CD14-positive monocyte (primary cell): Measurements from ENCODE around the gene EPB41L4B. TPM values are rescaled to one million over a fixed set of nuclear protein-coding genes. Genes with fewer than 3 reads are reported as not detected.

Experiments
- DNase-seq, 3 donors: peaks; one replicate each; pipeline ENCODE4 v3.0.0-alpha.2; 2011 to 2022
- H2AFZ ChIP-seq: 2 replicates; pipeline ENCODE4 v1.6.0; 2012; ENCODE audit warnings: mild to moderate bottlenecking, low read depth, low read length, inconsistent platforms; ENCODE audit not compliant: insufficient read depth, poor library complexity, severe bottlenecking
- H3K27ac ChIP-seq, 2 donors: 1 replicate in 1 of 2; 2 replicates in 1 of 2; pipeline ENCODE4 v1.5.1; 2012 to 2013; ENCODE audit warnings: low read length in 2 of 2, control low read depth in 1 of 2, inconsistent platforms in 1 of 2, low read depth in 1 of 2, mild to moderate bottlenecking in 1 of 2
- H3K27me3 ChIP-seq, 2 donors: one replicate each; pipeline versions ENCODE4 v1.6.0 to v1.6.1; 2011 to 2013; ENCODE audit warnings: low read length in 2 of 2; ENCODE audit not compliant: control insufficient read depth in 2 of 2, insufficient read depth in 2 of 2
- H3K36me3 ChIP-seq, 2 donors: replicated peaks in 1 of 2; 1 replicate in 1 of 2; 2 replicates in 1 of 2; pipeline versions ENCODE4 v1.5.1 to v1.6.1; 2012 to 2013; ENCODE audit warnings: low read length in 2 of 2, control low read depth in 1 of 2, inconsistent platforms in 1 of 2, mild to moderate bottlenecking in 1 of 2; ENCODE audit not compliant: insufficient read depth in 2 of 2, control insufficient read depth in 1 of 2
- H3K4me1 ChIP-seq, 2 donors: 1 replicate in 1 of 2; 2 replicates in 1 of 2; pipeline versions ENCODE4 v1.5.1 to v1.6.1; 2012 to 2013; ENCODE audit warnings: low read length in 2 of 2, control low read depth in 1 of 2, inconsistent platforms in 1 of 2, mild to moderate bottlenecking in 1 of 2, moderate library complexity in 1 of 2; ENCODE audit not compliant: insufficient read depth in 2 of 2, control insufficient read depth in 1 of 2
- H3K4me2 ChIP-seq: replicated peaks from 2 replicates; pipeline ENCODE3; 2012; ENCODE audit warnings: low read length, moderate library complexity, mild to moderate bottlenecking; ENCODE audit not compliant: poor library complexity, severe bottlenecking; ENCODE audit errors: extremely low read depth
- H3K4me3 ChIP-seq, 3 experiments: fragments of 200-600 bp in 1 of 3; sonication (generic) in 1 of 3; replicated peaks in 1 of 3; 1 replicate in 2 of 3; 2 replicates in 1 of 3; pipeline ENCODE4 v1.5.1; 2011 to 2013; ENCODE audit warnings: low read length in 3 of 3, mild to moderate bottlenecking in 3 of 3, control low read depth in 2 of 3, low read depth in 2 of 3, inconsistent platforms in 1 of 3, moderate library complexity in 1 of 3
- H3K79me2 ChIP-seq: 2 replicates; pipeline ENCODE4 v1.6.0; 2012; ENCODE audit warnings: mild to moderate bottlenecking, control low read depth, inconsistent platforms, low read length, moderate library complexity; ENCODE audit not compliant: insufficient read depth
- H3K9ac ChIP-seq: 2 replicates; pipeline ENCODE4 v1.6.0; 2017; ENCODE audit warnings: low read length, mild to moderate bottlenecking; ENCODE audit not compliant: insufficient read depth, poor library complexity, severe bottlenecking
- H3K9me3 ChIP-seq, 2 donors: replicated peaks in 1 of 2; 1 replicate in 1 of 2; 2 replicates in 1 of 2; pipeline versions ENCODE4 v1.5.1 to v1.6.1; 2012 to 2013; ENCODE audit warnings: low read length in 2 of 2, control low read depth in 1 of 2; ENCODE audit not compliant: control insufficient read depth in 1 of 2, insufficient read depth in 1 of 2
- H4K20me1 ChIP-seq: 2 replicates; pipeline ENCODE4 v1.6.0; 2012; ENCODE audit warnings: mild to moderate bottlenecking, low read length, control low read depth, moderate library complexity; ENCODE audit not compliant: insufficient read depth
- H3K27ac Mint-ChIP-seq, 7 donors: one replicate each; pipeline ENCODE4 v1.8.0; 2020; ENCODE audit warnings: mild to moderate bottlenecking in 7 of 7, mixed read lengths in 7 of 7, moderate library complexity in 6 of 7, inconsistent platforms in 2 of 7
- H3K27me3 Mint-ChIP-seq, 3 donors: one replicate each; pipeline ENCODE4 v1.8.0; 2021 to 2022; ENCODE audit warnings: low read depth in 3 of 3, mild to moderate bottlenecking in 3 of 3, mixed read lengths in 3 of 3, moderate library complexity in 3 of 3, inconsistent platforms in 1 of 3
- H3K36me3 Mint-ChIP-seq, 2 donors: one replicate each; pipeline ENCODE4 v1.8.0; 2020; ENCODE audit warnings: mixed read lengths in 2 of 2, inconsistent platforms in 1 of 2, mild to moderate bottlenecking in 1 of 2
- H3K4me1 Mint-ChIP-seq: one replicate; pipeline ENCODE4 v1.8.0; 2020; ENCODE audit warnings: mild to moderate bottlenecking, mixed read lengths
- H3K4me3 Mint-ChIP-seq, 2 donors: one replicate each; pipeline ENCODE4 v1.8.0; 2020; ENCODE audit warnings: mild to moderate bottlenecking in 2 of 2, mixed read lengths in 2 of 2, moderate library complexity in 1 of 2
- H3K9me3 Mint-ChIP-seq, 7 donors: one replicate each; pipeline ENCODE4 v1.8.0; 2020 to 2022; ENCODE audit warnings: mixed read lengths in 7 of 7, mild to moderate bottlenecking in 6 of 7, moderate library complexity in 6 of 7, inconsistent platforms in 2 of 7
- WGBS: methylation state at CpG from one replicate; pipeline ENCODE4 v1.1.5; 2013; ENCODE audit warnings: missing lambda C conversion rate; ENCODE audit not compliant: insufficient coverage; 5-methylcytosine and 5-hydroxymethylcytosine counted together
- intact Hi-C, 2 donors: fragments of 100-400 bp; cut with micrococcal nuclease; formaldehyde crosslinking; loops; one replicate each; pipeline versions ENCODE4 v1.15.0 to v1.15.1; 2023
- polyA plus RNA-seq, 3 donors: library from polyadenylated mRNA; depleted of rRNA in 1 of 3; unstranded in 2 of 3; stranded (reverse) in 1 of 3; fragments of 300-500 nt in 2 of 3; fragments of >200 nt in 1 of 3; fragmentation: Illumina TruSeq in 2 of 3; gene quantifications; 1 replicate in 2 of 3; 2 replicates in 1 of 3; pipeline ENCODE4 v1.2.3, GENCODE V29; 2012 to 2021
- TF ChIP-seq, protein P1 (sequence below): fragments of 200-600 bp; IDR thresholded peaks from one replicate; pipeline ENCODE4 v1.8.0; 2022; ENCODE audit warnings: antibody characterized with exemption, mild to moderate bottlenecking

The EPB41L4B gene
- polyA plus RNA-seq, 3 donors, result not detected

DNA sequence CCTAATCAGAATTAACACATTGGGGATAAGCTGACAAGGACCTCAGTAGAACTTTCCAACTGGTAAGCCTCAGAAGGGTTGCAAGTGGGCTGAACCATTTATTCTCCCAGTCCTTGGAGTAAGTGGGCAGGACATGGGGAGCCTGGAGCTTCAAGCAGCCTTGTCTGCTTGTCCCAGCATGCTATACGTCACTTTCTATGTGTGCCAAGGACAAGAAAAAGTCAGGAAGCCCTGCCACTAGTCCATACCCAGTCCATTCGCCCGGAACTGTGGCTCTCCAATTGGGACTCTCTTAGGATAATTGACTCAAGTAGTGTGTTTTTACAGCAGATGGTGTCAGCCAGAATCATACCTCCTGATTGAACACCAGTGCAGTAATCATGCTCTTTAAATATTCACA lies 91.2 kb downstream of the EPB41L4B start:
- Histone ChIP-seq H3K27me3 (peaks cover 6 to 7% of the 10 kb centered on the region in 2 donors), H3K36me3 (no peaks in the 10 kb centered on the region), H4K20me1 (no peaks in the 10 kb centered on the region), H3K4me1 (no peaks in the 10 kb centered on the region), H3K27ac (no peak overlapping the region), H2AFZ (no peak overlapping the region), H3K4me3 (no peak overlapping the region), H3K9me3 (no peaks in the 10 kb centered on the region), H3K9ac (no peak overlapping the region), H3K79me2 (no peaks in the 10 kb centered on the region), H3K4me2 (no peak overlapping the region)
- peaks cover 20 to 38% (median 21%) of the 10 kb centered on the region in 3 donors for H3K27me3 Mint-ChIP-seq
- 100% methylated on average over 1 of the region's 3 CpGs for WGBS
- intact Hi-C loops, result no loop called here
- no peaks in the 10 kb centered on the region for H3K4me1 Mint-ChIP-seq
- no peak overlapping the region for H3K27ac Mint-ChIP-seq
- DNase-seq, result no peak
- H3K4me3 Mint-ChIP-seq, result no peak overlapping the region
- H3K36me3 Mint-ChIP-seq, result no peaks in the 10 kb centered on the region
- TF ChIP-seq, protein P1, sequence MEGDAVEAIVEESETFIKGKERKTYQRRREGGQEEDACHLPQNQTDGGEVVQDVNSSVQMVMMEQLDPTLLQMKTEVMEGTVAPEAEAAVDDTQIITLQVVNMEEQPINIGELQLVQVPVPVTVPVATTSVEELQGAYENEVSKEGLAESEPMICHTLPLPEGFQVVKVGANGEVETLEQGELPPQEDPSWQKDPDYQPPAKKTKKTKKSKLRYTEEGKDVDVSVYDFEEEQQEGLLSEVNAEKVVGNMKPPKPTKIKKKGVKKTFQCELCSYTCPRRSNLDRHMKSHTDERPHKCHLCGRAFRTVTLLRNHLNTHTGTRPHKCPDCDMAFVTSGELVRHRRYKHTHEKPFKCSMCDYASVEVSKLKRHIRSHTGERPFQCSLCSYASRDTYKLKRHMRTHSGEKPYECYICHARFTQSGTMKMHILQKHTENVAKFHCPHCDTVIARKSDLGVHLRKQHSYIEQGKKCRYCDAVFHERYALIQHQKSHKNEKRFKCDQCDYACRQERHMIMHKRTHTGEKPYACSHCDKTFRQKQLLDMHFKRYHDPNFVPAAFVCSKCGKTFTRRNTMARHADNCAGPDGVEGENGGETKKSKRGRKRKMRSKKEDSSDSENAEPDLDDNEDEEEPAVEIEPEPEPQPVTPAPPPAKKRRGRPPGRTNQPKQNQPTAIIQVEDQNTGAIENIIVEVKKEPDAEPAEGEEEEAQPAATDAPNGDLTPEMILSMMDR, result no peak
- H3K9me3 Mint-ChIP-seq, result peaks cover 0 to 3% (median 0%) of the 10 kb centered on the region in 7 donors

DNA sequence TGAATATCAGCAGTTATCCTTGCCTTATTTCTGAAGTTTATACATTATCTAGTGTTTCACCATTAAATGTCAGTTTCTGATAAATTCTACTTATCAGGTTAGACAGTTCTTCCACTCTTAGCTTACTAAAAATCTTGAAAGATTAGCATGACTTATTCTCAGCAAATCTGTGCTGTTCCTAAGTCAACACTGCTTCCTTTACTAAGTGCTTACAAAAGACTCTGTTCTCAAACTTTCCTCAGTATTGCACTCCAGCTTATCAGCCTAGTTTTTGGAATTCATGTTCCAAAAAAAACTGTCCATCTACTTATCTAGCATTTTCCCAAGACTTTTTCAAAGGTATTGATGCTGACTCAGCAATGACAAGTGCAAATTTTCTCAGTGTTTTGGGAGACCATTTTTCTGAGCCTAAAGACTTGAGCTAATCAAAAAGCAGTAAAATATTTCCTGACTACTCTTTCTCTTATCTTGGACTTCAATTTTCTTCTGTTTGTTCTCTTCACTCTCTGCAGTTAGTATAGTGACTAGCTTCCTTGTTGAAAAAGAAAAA lies 92.7 kb downstream of the EPB41L4B start:
- H3K79me2 ChIP-seq, result no peaks in the 10 kb centered on the region
- no peaks in the 10 kb centered on the region for H3K36me3 ChIP-seq
- no peak overlapping the region for H3K27ac Mint-ChIP-seq
- no peak overlapping the region for H3K4me2 ChIP-seq
- H3K9me3 ChIP-seq, result no peaks in the 10 kb centered on the region
- intact Hi-C loops, result no loop called here
- H3K9me3 Mint-ChIP-seq, result peaks cover 0 to 2% (median 0%) of the 10 kb centered on the region in 7 donors
- no peak overlapping the region for H3K4me3 Mint-ChIP-seq
- TF ChIP-seq, protein P1, result no peak
- H3K27ac ChIP-seq, result no peak overlapping the region
- H3K9ac ChIP-seq, result no peak overlapping the region
- H3K4me1 Mint-ChIP-seq, result no peaks in the 10 kb centered on the region
- H3K27me3 ChIP-seq, result peaks cover 6 to 7% of the 10 kb centered on the region in 2 donors
- no peaks in the 10 kb centered on the region for H4K20me1 ChIP-seq
- DNase-seq, result no peak
- H3K4me1 ChIP-seq, result no peaks in the 10 kb centered on the region
- H3K36me3 Mint-ChIP-seq, result no peaks in the 10 kb centered on the region
- H3K4me3 ChIP-seq, result no peak overlapping the region
- H3K27me3 Mint-ChIP-seq, result peaks cover 13 to 26% (median 21%) of the 10 kb centered on the region in 3 donors
- H2AFZ ChIP-seq, result no peak overlapping the region
